GM12865 (cell line): ENCODE measurements around the gene DEPDC5.
"Not testable (repeated sequence)": the region's sequence is repeated elsewhere in the genome, so short reads cannot be mapped to it uniquely, and the experiment has no call there.

Source experiments
- DNase-seq: peaks from one replicate; pipeline ENCODE4 v3.0.0; 2010; ENCODE audit warnings: low read depth
- H3K4me3 ChIP-seq: 2 replicates; pipeline ENCODE4 v1.5.1; 2011; ENCODE audit warnings: mild to moderate bottlenecking, low read depth, low read length, control low read depth
- TF ChIP-seq, protein P1 (sequence below): IDR thresholded peaks from 2 replicates; pipeline ENCODE4 v1.5.1; 2011; ENCODE audit warnings: low read length, control low read depth, low read depth, inconsistent platforms; ENCODE audit not compliant: insufficient read depth; ENCODE audit errors: missing control alignments

The DEPDC5 gene

DNA sequence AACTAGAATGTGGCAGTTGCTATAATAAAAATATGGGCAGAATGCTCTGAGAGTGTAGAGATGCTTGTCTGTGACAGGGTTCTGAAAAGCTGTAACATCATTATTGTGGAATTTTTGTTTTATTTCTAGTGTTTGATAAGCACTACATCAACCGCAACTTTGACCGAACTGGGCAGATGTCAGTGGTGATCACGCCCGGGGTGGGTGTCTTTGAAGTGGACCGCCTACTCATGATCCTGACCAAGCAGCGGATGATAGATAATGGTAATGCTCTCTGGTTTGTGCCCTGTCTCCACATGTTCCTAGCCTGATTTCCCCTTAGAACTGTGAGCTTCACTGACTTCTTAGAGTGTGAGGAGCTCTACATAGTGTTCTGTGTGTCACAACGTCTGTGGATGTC, 48.8 kb downstream of the DEPDC5 start:
- no peak overlapping the region for H3K4me3 ChIP-seq
- DNase-seq: no peak
- TF ChIP-seq, protein P1, sequence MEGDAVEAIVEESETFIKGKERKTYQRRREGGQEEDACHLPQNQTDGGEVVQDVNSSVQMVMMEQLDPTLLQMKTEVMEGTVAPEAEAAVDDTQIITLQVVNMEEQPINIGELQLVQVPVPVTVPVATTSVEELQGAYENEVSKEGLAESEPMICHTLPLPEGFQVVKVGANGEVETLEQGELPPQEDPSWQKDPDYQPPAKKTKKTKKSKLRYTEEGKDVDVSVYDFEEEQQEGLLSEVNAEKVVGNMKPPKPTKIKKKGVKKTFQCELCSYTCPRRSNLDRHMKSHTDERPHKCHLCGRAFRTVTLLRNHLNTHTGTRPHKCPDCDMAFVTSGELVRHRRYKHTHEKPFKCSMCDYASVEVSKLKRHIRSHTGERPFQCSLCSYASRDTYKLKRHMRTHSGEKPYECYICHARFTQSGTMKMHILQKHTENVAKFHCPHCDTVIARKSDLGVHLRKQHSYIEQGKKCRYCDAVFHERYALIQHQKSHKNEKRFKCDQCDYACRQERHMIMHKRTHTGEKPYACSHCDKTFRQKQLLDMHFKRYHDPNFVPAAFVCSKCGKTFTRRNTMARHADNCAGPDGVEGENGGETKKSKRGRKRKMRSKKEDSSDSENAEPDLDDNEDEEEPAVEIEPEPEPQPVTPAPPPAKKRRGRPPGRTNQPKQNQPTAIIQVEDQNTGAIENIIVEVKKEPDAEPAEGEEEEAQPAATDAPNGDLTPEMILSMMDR: no peak

DNA sequence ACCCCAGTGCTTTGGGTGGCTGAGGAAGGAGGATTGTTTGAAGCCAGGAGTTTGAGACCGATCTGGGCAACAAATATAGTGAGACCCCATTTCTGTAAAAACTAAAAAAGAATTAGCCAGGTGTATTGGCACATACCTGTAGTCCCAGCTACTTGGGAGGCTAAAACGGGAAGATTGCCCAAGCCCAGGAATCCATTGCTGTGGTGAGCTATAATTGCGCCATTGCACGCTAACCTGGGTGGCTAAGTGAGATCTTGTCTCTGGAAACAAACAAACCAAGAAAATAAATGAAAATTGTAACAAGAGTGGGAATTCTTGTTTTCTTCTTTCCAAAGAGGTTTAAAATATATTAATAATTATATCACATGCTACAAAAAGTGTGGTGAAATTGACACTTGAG, 52.9 kb downstream of the DEPDC5 start:
- no peak overlapping the region for H3K4me3 ChIP-seq
- TF ChIP-seq, protein P1: no peak
- no peak for DNase-seq

DNA sequence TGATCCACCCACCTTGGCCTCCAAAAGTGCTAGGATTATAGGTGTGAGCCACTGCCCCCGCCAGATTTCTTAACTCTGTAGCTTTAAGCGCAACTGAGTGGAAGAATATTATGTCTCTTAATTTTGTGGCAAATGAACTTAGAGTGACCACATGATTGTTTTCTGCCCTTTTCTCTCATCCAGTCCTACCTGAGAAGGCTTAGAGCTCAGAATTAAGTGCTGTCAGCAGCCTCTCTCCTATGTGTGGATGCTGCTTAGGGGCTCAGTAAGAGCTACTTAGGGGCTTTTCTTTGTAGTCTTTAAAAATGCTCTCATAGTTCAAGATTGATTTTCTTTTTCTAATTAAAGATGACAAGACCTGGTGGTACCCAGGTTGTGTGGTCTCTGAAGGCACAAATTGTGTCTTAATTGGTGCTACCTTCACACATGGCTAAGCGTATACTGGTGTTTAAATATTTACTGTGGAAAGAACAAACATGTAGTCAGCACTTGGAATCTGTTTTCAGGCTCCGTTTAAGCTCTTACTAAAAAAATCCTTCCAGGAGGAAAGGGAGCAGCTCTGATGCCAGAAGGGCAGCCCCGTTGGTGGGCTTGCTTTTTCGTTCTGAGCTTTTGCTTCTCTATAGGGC, 59.3 kb downstream of the DEPDC5 start:
- no peak for DNase-seq
- TF ChIP-seq, protein P1: no peak
- H3K4me3 ChIP-seq: no peak overlapping the region

DNA sequence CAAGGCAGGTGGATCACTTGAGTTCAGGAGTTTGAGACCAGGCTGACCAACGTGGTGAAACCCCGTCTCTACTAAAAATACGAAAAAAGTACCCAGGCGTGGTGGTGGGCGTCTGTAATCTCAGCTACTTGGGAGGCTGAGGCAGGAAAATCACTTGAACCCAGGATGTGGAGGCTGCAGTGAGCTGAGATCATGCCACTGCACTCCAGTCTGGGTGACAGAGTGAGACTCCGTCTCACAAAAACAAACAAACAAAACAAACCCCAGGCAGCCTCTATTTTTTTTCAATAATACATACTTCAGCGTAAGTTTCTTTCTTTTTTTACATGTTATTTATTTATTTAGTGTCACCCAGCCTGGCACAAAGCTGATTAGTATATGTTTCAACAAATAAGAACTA, 60.1 kb downstream of the DEPDC5 start:
- DNase-seq, H3K4me3 ChIP-seq: not testable (repeated sequence)

DNA sequence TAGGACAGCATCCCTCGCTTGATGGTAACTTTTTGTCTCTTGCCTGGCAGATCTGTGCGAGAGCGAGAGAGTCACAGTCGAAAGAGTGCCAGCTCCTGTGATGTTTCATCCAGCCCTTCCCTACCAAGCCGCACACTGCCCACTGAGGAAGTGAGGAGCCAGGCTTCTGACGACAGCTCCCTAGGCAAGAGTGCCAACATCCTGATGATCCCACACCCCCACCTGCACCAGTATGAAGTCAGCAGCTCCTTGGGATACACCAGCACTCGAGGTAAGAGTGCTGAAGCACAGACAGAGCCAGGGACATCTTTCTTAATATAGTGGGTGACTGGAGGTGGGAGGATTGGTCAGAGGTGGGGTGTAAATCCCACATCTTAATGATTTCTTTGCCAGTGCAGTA, 61.1 kb downstream of the DEPDC5 start:
- H3K4me3 ChIP-seq: no peak overlapping the region
- no peak for DNase-seq
- TF ChIP-seq, protein P1: no peak

DNA sequence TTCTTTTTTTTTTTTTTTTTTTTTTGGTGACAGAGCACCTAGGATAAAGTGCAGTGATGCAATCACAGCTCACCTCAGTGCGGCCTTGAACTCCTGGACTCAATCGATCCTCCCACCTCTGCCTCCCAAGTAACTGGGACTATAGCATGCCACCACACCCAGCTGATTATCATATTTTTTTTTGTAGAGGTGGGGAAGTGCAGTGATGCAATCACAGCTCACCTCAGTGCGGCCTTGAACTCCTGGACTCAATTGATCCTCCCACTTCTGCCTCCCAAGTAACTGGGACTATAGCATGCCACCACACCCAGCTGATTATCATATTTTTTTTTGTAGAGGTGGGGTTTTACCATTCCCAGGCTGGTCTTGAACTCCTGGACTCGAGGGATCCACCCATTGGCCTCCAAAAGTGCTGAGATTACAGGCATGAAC, 61.6 kb downstream of the DEPDC5 start:
- not testable (repeated sequence) for DNase-seq, H3K4me3 ChIP-seq

DNA sequence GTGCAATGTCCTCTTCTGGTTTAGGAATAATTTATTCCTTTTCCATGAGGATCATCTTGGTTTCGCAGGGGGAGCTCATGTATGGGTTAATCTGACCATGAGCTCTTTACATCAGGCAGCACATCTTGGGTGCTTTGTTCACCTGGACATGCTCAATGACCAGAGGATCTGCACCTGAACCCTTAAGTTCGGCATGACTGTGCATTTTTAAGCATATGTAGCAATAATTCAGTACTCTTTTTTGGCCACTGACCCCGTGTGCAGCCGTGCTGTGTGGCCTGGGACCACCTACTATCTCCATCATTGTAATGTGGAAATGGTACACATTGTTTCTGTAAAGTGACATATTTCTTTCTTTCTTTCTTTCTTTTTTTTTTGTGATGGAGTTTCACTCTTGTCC, 62.9 kb downstream of the DEPDC5 start:
- TF ChIP-seq, protein P1: no peak

More for the DNA sequence above, 62.9 kb downstream of the DEPDC5 start:
- no peak for DNase-seq
- H3K4me3 ChIP-seq: no peak overlapping the region
